DND-41 (cell line): ENCODE results near the gene ATP10A.

Experiments
- ATAC-seq: fragments of 200-7000 bp; cut with Tn5 transposase; 3 replicates; pipeline ENCODE4 v1.9.1; 2021; ENCODE audit warnings: low read depth; ENCODE audit not compliant: insufficient read depth
- DNase-seq: peaks from one replicate; pipeline ENCODE4 v3.0.0-alpha.2; 2020
- H2AFZ ChIP-seq: 2 replicates; pipeline ENCODE4 v1.6.0; 2012; ENCODE audit warnings: low read depth, low read length
- H3K27ac ChIP-seq: 2 replicates; pipeline ENCODE4 v1.5.1; 2012; ENCODE audit warnings: low read length, inconsistent platforms
- H3K27me3 ChIP-seq: fragments of 200-600 bp; sonication (generic); 2 replicates; pipeline ENCODE4 v1.6.0; 2012; ENCODE audit warnings: low read length, mild to moderate bottlenecking, inconsistent platforms; ENCODE audit not compliant: insufficient read depth, poor library complexity
- H3K36me3 ChIP-seq: 2 replicates; pipeline ENCODE4 v1.5.1; 2012; ENCODE audit warnings: low read length, inconsistent platforms; ENCODE audit not compliant: insufficient read depth
- H3K4me1 ChIP-seq: 2 replicates; pipeline ENCODE4 v1.5.1; 2012; ENCODE audit warnings: mild to moderate bottlenecking, low read length; ENCODE audit not compliant: insufficient read depth
- H3K4me2 ChIP-seq: 2 replicates; pipeline ENCODE4 v1.6.0; 2012; ENCODE audit warnings: mild to moderate bottlenecking, moderate library complexity, low read length, inconsistent platforms; ENCODE audit not compliant: insufficient read depth
- H3K4me3 ChIP-seq, 2 experiments: fragments of 200-600 bp in 1 of 2; shearing (Covaris generic) in 1 of 2; 2 replicates each; pipeline ENCODE4 v1.5.1; 2012 to 2016; ENCODE audit warnings: inconsistent platforms in 2 of 2, low read length in 2 of 2, mild to moderate bottlenecking in 2 of 2, low read depth in 1 of 2, moderate library complexity in 1 of 2
- H3K79me2 ChIP-seq: 2 replicates; pipeline ENCODE4 v1.6.0; 2012; ENCODE audit warnings: low read length, inconsistent platforms; ENCODE audit not compliant: insufficient read depth
- H3K9ac ChIP-seq: 2 replicates; pipeline ENCODE4 v1.6.0; 2012; ENCODE audit warnings: low read depth, mild to moderate bottlenecking, inconsistent platforms, low read length, moderate library complexity
- H3K9me3 ChIP-seq: 2 replicates; pipeline ENCODE4 v1.5.1; 2012; ENCODE audit warnings: low read length, moderate library complexity, mild to moderate bottlenecking, inconsistent platforms; ENCODE audit not compliant: insufficient read depth, severe bottlenecking
- H4K20me1 ChIP-seq: 2 replicates; pipeline ENCODE4 v1.6.0; 2012; ENCODE audit warnings: low read length; ENCODE audit not compliant: insufficient read depth
- EZH2 ChIP-seq: IDR thresholded peaks from 3 replicates; pipeline ENCODE4 v1.6.1; 2012; ENCODE audit warnings: borderline replicate concordance, low read depth, mild to moderate bottlenecking, moderate library complexity, low read length, inconsistent platforms; ENCODE audit not compliant: severe bottlenecking
- TF ChIP-seq, protein P1 (sequence below): IDR thresholded peaks from 2 replicates; pipeline ENCODE4 v1.5.1; 2012; ENCODE audit warnings: borderline replicate concordance, low read length, moderate library complexity, mild to moderate bottlenecking; ENCODE audit not compliant: poor library complexity, severe bottlenecking; ENCODE audit errors: extremely low read depth

ATP10A gene

DNA sequence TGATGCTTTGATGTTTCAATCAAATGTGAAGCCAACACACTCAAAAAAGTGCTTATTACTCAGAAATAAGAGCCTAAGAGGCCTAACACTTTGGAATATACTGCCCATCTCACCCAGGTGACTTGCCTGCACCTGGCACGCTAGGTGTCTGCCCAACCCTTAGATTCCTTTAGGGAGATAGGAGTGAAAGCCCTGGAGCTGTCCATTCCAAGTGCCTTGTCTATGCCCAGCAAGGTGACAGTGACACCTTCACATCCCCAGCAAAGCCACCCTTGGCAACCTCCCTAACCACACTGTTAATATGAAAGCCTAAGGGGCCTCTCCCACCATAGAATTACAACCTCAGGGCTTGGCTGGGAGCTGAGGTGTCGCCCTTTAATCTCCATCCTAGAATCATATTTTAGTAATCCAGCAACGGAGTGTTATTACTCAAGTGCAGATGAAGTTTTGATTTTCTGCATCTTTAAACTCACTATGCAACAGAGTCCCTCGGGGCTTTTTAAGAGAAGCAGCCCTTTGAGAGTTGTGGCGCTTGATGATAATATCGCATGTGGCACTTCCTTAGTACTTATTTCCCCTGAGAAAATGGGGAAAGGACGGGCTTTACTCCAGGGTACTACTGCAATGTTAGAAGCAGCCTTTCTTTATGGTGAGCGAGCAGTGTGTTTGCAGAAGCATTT, 24.8 kb downstream of the ATP10A start:
- Histone ChIP-seq H3K79me2 (no peaks in the 10 kb centered on the region), H3K27me3 (no peaks in the 10 kb centered on the region), H2AFZ (no peak overlapping the region), H3K9me3 (no peaks in the 10 kb centered on the region), H3K27ac (no peak overlapping the region), H3K4me2 (no peak overlapping the region), H3K36me3 (no peaks in the 10 kb centered on the region), H3K4me1 (no peaks in the 10 kb centered on the region), H4K20me1 (no peaks in the 10 kb centered on the region), H3K9ac (no peak overlapping the region), H3K4me3 (no peak overlapping the region)
- TF ChIP-seq EZH2, result no peak
- TF ChIP-seq, protein P1, sequence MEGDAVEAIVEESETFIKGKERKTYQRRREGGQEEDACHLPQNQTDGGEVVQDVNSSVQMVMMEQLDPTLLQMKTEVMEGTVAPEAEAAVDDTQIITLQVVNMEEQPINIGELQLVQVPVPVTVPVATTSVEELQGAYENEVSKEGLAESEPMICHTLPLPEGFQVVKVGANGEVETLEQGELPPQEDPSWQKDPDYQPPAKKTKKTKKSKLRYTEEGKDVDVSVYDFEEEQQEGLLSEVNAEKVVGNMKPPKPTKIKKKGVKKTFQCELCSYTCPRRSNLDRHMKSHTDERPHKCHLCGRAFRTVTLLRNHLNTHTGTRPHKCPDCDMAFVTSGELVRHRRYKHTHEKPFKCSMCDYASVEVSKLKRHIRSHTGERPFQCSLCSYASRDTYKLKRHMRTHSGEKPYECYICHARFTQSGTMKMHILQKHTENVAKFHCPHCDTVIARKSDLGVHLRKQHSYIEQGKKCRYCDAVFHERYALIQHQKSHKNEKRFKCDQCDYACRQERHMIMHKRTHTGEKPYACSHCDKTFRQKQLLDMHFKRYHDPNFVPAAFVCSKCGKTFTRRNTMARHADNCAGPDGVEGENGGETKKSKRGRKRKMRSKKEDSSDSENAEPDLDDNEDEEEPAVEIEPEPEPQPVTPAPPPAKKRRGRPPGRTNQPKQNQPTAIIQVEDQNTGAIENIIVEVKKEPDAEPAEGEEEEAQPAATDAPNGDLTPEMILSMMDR, result no peak
- DNase-seq (no peak), ATAC-seq (no peak)

DNA sequence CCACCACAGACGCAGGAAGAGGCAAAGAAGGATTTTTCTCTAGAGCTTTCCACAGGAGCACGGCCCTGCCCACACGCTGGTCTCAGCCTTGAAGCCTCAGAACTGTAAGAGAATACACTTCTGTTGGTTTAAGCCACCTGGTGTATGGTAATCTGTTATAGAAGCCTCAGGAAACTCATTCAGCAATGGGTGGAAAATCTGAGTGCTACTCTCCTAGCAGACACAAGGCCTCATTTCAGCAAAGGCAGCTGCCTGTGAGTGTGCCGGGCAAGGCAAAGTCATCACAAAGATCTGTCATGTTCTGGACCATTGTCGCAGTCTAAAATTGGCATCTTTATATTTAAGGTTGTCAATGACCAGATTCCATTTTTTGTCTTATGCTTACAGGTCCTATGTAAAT, 31.0 kb downstream of the ATP10A start:
- Histone ChIP-seq H3K36me3 (no peaks in the 10 kb centered on the region), H3K4me2 (no peak overlapping the region), H3K27ac (no peak overlapping the region), H3K4me3 (no peak overlapping the region), H3K4me1 (no peaks in the 10 kb centered on the region), H2AFZ (no peak overlapping the region), H3K27me3 (no peaks in the 10 kb centered on the region), H4K20me1 (no peaks in the 10 kb centered on the region), H3K9me3 (no peaks in the 10 kb centered on the region), H3K79me2 (no peaks in the 10 kb centered on the region), H3K9ac (no peak overlapping the region)
- DNase-seq (no peak), ATAC-seq (no peak)
- no peak for TF ChIP-seq EZH2
- TF ChIP-seq, protein P1, result no peak

DNA sequence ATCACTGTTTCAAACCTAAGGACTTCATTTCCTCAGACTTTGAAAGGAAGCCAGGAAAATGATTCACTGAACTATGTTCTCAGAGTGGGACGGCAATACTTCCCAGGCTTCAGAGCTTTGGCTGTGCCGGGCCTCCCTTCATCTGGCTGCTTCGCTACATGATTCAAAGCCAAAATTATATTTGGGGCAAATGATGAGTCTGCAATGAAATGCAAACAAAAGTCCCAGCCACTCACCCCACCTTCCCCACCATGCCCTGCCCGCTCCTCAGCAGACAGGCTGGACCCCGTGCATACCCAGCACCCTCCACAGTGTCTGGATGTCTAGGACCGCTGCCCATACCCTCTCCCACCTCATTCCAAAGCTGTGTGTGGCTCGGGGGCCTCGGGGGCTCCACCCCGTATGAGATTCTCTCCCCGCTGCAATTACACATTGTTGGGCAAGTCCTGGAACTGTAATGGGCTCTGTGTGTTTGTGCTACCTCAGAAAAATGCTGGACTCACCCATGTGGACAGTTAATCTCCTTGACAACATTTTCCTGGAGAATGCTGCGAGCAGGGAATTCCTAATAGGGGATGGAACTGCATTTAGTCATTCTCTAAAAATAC, 32.2 kb downstream of the ATP10A start:
- H2AFZ ChIP-seq, result no peak overlapping the region
- no peaks in the 10 kb centered on the region for H3K4me1 ChIP-seq
- H3K9ac ChIP-seq, result no peak overlapping the region
- DNase-seq (no peak), ATAC-seq (no peak)
- H3K27ac ChIP-seq, result no peak overlapping the region
- no peak overlapping the region for H3K4me3 ChIP-seq
- no peaks in the 10 kb centered on the region for H3K36me3 ChIP-seq
- H3K9me3 ChIP-seq, result no peaks in the 10 kb centered on the region
- no peaks in the 10 kb centered on the region for H3K79me2 ChIP-seq
- no peaks in the 10 kb centered on the region for H3K27me3 ChIP-seq
- H3K4me2 ChIP-seq, result no peak overlapping the region
- TF ChIP-seq, protein P1, result no peak
- no peak for TF ChIP-seq EZH2
- H4K20me1 ChIP-seq, result no peaks in the 10 kb centered on the region
